Activated CD4-positive, CD25-positive, alpha-beta regulatory T cell treated with anti-CD3 and anti-CD28 coated beads, Interleukin-2, amount 50 U/mL, for 24 hours (primary cell): ENCODE data around the gene CLEC9A.

Source experiments
- ATAC-seq, 2 donors: fragments of 150-1000 bp; cut with Tn5 transposase; one replicate each; pipeline ENCODE4 v1.10.0; 2021; ENCODE audit warnings: mild to moderate bottlenecking in 1 of 2, moderate library complexity in 1 of 2

CLEC9A gene

GRCh38 chr12:10067942-10068341 is 37.5 kb downstream of the CLEC9A start:
- no peak for ATAC-seq

GRCh38 chr12:10068644-10069043 is 38.2 kb downstream of the CLEC9A start:
- ATAC-seq, result no peak

GRCh38 chr12:10069099-10069498 is 38.6 kb downstream of the CLEC9A start:
- no peak for ATAC-seq

GRCh38 chr12:10069976-10070375 is 39.5 kb downstream of the CLEC9A start:
- ATAC-seq, result no peak

DNA sequence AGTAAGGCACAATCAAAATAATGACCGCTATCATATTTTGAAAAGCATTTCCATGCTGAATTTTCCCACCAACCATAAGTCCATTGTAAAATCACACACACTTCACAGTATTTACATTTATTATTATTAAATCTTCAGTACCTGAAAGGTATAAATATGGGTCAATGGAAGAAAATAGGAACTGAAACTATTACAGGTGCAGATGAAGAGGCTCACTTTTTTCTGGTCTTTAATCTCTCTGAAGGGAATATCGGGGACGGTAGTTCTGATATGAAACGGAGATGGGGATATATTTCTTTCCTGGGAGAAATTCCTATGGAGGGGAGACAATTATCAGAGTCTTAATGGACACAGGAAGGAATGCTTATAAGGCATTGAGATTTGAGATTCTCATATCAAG is 39.9 kb downstream of the CLEC9A start:
- ATAC-seq, result no peak

GRCh38 chr12:10072131-10072530 is 41.6 kb downstream of the CLEC9A start:
- no peak for ATAC-seq

GRCh38 chr12:10073261-10073660 is 42.8 kb downstream of the CLEC9A start:
- no peak for ATAC-seq

- ATAC-seq, result no peak
These were observed 45.0 kb downstream of the CLEC9A start for GRCh38 chr12:10075451-10075850.

DNA sequence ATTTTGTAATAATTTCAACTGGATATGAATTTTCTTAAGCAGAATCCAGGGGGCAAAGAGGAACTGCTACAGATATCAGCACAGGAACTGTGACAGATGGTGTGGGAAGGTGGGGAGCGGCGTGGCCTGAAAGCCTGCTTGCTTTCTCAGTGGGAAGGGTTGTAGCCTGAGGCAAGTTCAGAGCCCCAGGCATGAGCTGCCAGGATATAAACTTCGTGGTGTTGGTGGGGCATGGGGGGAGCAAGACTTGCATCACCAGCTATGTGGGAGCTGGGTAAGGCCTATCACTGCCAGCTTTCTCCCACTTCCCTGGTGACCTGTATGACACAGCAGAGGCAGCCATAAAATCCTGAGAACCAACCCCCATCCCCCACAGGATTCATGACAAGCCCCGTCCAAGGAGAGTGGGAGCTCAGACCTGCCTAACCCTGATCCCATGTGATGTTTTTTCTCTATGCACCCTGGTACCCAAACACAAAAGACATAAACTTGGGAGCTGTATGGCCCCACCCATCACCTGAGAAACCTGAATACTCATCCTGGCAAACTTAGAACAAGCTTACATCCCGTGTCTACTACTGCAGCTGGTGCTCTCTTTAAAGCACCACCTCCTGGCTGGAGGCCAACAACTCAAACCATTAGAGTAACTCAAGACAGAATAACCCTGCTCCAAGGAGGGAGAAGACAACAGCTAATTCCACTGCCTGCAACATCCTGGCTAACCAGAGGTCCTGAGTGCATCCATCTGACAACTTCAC is 51.8 kb downstream of the CLEC9A start:
- ATAC-seq, result no peak

GRCh38 chr12:10084733-10085132 is 54.3 kb downstream of the CLEC9A start:
- ATAC-seq, result no peak

DNA sequence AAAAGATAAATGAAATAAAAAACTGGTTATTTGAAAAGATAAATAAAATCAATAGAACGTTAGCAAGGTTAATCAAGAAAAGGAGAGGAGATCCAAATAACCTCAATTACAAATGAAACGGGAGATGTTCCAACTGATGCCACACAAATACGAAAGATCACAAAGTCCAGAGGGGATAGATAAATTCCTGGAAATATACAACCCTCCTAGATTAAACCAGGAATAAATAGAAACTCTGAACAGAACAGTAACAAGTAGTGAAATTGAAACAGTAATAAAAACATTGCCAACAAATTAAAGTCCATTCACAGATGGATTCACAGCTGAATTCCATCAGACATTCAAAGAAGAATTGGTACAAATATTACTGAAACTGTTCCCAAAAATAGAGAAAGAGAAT is 55.9 kb downstream of the CLEC9A start:
- ATAC-seq, result no peak

DNA sequence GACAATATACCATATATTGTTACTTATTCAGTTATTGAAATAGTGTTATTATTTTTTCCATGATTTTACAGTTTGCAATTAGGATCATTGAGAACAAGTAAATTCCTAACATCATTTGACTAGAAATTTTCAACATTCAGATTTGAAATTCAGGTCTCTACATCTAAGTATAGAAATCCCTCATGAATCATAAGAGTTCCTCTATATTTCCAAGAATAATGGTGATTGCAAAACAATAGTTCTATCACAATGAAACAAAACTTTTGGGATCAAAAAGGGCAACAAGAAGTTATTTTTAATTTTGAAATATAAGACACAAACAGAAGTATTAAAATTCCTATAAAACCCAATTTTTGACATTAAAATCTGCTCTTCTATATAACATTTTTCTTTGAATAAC is 57.5 kb downstream of the CLEC9A start:
- no peak for ATAC-seq

GRCh38 chr12:10088955-10089900 is 58.7 kb downstream of the CLEC9A start:
- ATAC-seq, result no peak

- ATAC-seq, result no peak
These were observed 64.3 kb downstream of the CLEC9A start for GRCh38 chr12:10094646-10095395.

- ATAC-seq, result no peak
These were observed 65.5 kb downstream of the CLEC9A start for GRCh38 chr12:10095971-10096370.

- ATAC-seq, result no peak
These were observed 67.0 kb downstream of the CLEC9A start for GRCh38 chr12:10097521-10097920.

DNA sequence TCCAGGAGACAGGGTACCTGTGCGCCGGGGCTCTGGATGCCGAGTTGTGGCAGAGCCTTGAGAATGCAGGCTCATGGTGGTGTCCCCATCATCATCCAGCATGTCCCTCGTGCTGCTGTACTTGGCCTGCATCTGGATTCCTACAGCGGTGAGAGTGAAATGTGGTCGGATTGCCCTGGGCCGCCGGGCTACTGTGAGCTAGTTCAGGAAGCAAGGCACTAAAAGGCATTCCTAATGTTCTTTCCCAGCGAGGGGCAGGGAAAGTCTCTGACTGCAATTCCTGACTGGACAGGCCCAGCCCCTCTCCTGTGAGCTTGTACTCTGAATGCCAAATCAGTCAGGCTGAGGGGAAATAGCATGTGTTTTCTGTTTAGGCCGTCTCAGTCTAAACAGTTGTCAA is 68.3 kb downstream of the CLEC9A start, which contains the start of gene CLEC1A:
CLEC1A (minus strand) TSS at position 195 of the 400 bp plus-strand sequence; CDS start at position 132, 63 bp downstream.
- no peak for ATAC-seq

DNA sequence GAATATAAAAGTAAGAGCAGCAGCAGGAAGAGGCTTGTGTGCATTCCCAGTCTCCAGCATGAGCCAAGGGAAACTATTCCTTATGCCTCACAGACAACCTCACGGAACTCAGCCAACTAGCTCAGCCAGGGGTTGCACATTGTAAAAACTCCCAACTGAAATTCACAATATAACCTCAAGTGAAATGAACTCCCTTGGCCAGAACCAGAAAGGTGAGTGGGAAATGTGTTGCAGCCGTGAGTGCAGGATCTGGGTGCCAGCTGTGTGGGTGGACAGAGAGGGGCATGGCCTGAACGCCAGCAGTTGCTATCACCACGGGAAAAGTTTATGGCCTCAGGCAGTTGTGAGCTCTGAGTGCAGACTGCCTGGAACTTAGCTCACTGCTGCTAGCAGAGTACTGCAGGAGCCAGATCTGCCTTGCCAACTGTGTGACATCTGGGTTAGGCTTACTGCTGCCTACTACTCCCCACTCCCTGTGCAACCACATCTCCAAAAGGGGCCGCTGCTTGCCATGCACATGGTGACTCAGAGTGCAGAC is 70.6 kb downstream of the CLEC9A start:
- no peak for ATAC-seq

- ATAC-seq, result no peak
These were observed 71.3 kb downstream of the CLEC9A start for GRCh38 chr12:10101648-10102220.

DNA sequence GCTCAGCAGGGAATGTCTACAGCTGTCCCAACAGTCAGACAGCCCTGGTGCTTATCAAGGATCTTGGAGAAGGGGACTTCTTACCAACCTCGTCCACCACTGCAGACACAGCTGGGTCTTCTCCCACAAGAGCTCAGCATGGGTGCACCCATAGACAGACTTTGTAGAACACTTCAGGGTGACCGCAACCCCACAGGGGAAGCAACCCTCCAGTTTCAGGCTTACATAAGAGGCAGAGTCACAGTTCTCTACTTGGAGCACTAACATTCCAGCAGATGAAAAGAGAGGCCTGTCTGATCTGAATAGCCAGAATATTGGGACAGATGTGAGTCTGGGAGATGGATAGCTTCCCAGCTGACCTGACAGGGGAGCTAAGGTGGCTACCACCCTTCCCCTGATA is 71.8 kb downstream of the CLEC9A start:
- ATAC-seq, result no peak

GRCh38 chr12:10110256-10110844 is 79.9 kb downstream of the CLEC9A start:
- no peak for ATAC-seq

GRCh38 chr12:10111451-10111850 is 81.0 kb downstream of the CLEC9A start:
- no peak for ATAC-seq
